H1 (cell line): Measurements from ENCODE around the gene BEAN1. TPM values are rescaled to one million over a fixed set of nuclear protein-coding genes. Genes with fewer than 3 reads are reported as not detected.
A peak's percentile ranks its signal among the peaks of the same experiment; 100 is the strongest.

Source experiments
- CTCF ChIA-PET: fragments of 300-600 bp; sonication (Branson Sonifier 250); formaldehyde crosslinking; loops from one replicate; lab custom pipeline; 2021; ENCODE audit not compliant: partially characterized antibody; lab: Charles Lee
- POLR2A ChIA-PET: fragments of 300-600 bp; sonication (Branson Sonifier 250); formaldehyde crosslinking; loops from one replicate; lab custom pipeline; 2021; ENCODE audit warnings: inconsistent platforms; ENCODE audit not compliant: partially characterized antibody; lab: Charles Lee
- DNase-seq, 2 experiments: peaks; one replicate each; pipeline versions ENCODE4 v3.0.0 to v3.0.0-alpha.2; 2010 to 2022; ENCODE audit warnings: low spot score in 2 of 2, low read depth in 1 of 2, mixed read lengths in 1 of 2
- FAIRE-seq: peaks from 2 replicates; lab custom pipeline; 2011; peaks lifted over from hg19 to GRCh38; lab: Jason Lieb, UNC
- H2AFZ ChIP-seq: 2 replicates; pipeline ENCODE4 v1.8.1; 2012; ENCODE audit warnings: low read length, inconsistent platforms
- H2AK5ac ChIP-seq: 2 replicates; pipeline ENCODE4 v1.6.1; 2013; ENCODE audit warnings: low read depth, low read length
- H2BK120ac ChIP-seq: replicated peaks from 2 replicates; pipeline ENCODE3; 2013; ENCODE audit warnings: low read depth, low read length, inconsistent platforms
- H2BK12ac ChIP-seq: 2 replicates; pipeline ENCODE4 v1.6.1; 2013; ENCODE audit warnings: low read depth, low read length
- H2BK15ac ChIP-seq: 2 replicates; pipeline ENCODE4 v1.6.1; 2013; ENCODE audit warnings: low read length
- H2BK20ac ChIP-seq: 2 replicates; pipeline ENCODE4 v1.6.1; 2013; ENCODE audit warnings: low read length
- H2BK5ac ChIP-seq: 2 replicates; pipeline ENCODE4 v1.6.1; 2013; ENCODE audit warnings: low read depth, low read length
- H3K14ac ChIP-seq: 2 replicates; pipeline ENCODE4 v1.6.1; 2013; ENCODE audit warnings: inconsistent platforms; ENCODE audit not compliant: insufficient read length
- H3K18ac ChIP-seq: 2 replicates; pipeline ENCODE4 v1.6.1; 2013; ENCODE audit warnings: low read length; ENCODE audit errors: extremely low read depth
- H3K23ac ChIP-seq: 2 replicates; pipeline ENCODE4 v1.6.1; 2013; ENCODE audit warnings: inconsistent platforms; ENCODE audit not compliant: insufficient read length
- H3K23me2 ChIP-seq: 2 replicates; pipeline ENCODE4 v1.6.1; 2013; ENCODE audit warnings: low read depth, low read length
- H3K27ac ChIP-seq: 2 replicates; pipeline ENCODE4 v1.6.1; 2011; ENCODE audit warnings: low read depth, low read length, inconsistent platforms
- H3K27me3 ChIP-seq, 4 experiments: replicated peaks in 1 of 4; 1 replicate in 1 of 4; 2 replicates in 3 of 4; pipeline versions ENCODE4 v1.6.1 to v1.8.1; 2011 to 2013; ENCODE audit warnings: low read length in 3 of 4, mild to moderate bottlenecking in 3 of 4, inconsistent platforms in 2 of 4, mixed read lengths in 2 of 4, moderate library complexity in 1 of 4; ENCODE audit not compliant: control insufficient read depth in 3 of 4, insufficient read depth in 3 of 4; ENCODE audit errors: extremely low read depth in 1 of 4
- H3K36me3 ChIP-seq, 4 experiments: 2 replicates each; pipeline versions ENCODE4 v1.6.1 to v1.8.1; 2011 to 2013; ENCODE audit warnings: mild to moderate bottlenecking in 4 of 4, low read length in 3 of 4, moderate library complexity in 2 of 4, control low read depth in 1 of 4, inconsistent platforms in 1 of 4; ENCODE audit not compliant: insufficient read depth in 4 of 4, control insufficient read depth in 2 of 4
- H3K4ac ChIP-seq: replicated peaks from 2 replicates; pipeline ENCODE3; 2013; ENCODE audit warnings: low read length, low read depth, mixed read lengths, inconsistent platforms; ENCODE audit not compliant: insufficient read length
- H3K4me1 ChIP-seq, 4 experiments: replicated peaks in 1 of 4; 1 replicate in 1 of 4; 2 replicates in 3 of 4; pipeline versions ENCODE4 v1.6.1 to v1.8.1; 2011 to 2013; ENCODE audit warnings: low read length in 3 of 4, inconsistent platforms in 2 of 4, mixed read lengths in 1 of 4; ENCODE audit not compliant: insufficient read depth in 4 of 4, control insufficient read depth in 3 of 4
- H3K4me2 ChIP-seq, 2 experiments: 2 replicates each; pipeline versions ENCODE4 v1.6.1 to v1.8.1; 2011 to 2013; ENCODE audit warnings: low read depth in 2 of 2, low read length in 2 of 2, control low read depth in 1 of 2, inconsistent platforms in 1 of 2, mild to moderate bottlenecking in 1 of 2; ENCODE audit not compliant: insufficient read depth in 1 of 2
- H3K4me3 ChIP-seq, 4 experiments: fragments of 200-600, 300-600 bp in 1 of 4; sonication (generic), shearing (Covaris generic), sonication (Bioruptor Twin) in 1 of 4; 2 replicates each; pipeline versions ENCODE4 v1.5.1 to v1.8.1; 2011 to 2016; ENCODE audit warnings: low read length in 4 of 4, low read depth in 3 of 4, control low read depth in 2 of 4, inconsistent platforms in 2 of 4, mild to moderate bottlenecking in 2 of 4, mixed read lengths in 1 of 4, moderate library complexity in 1 of 4; ENCODE audit not compliant: insufficient read depth in 2 of 4; ENCODE audit errors: extremely low read depth in 1 of 4
- H3K56ac ChIP-seq: replicated peaks from 2 replicates; pipeline ENCODE3; 2013; ENCODE audit warnings: low read depth, mild to moderate bottlenecking, mixed read lengths, low read length, inconsistent platforms; ENCODE audit not compliant: insufficient read length
- H3K79me1 ChIP-seq: 2 replicates; pipeline ENCODE4 v1.6.1; 2013; ENCODE audit warnings: low read depth, low read length, control low read depth
- H3K79me2 ChIP-seq, 2 experiments: 2 replicates each; pipeline versions ENCODE4 v1.6.1 to v1.8.1; 2012 to 2013; ENCODE audit warnings: low read length in 2 of 2, mild to moderate bottlenecking in 2 of 2, inconsistent platforms in 1 of 2; ENCODE audit not compliant: insufficient read depth in 2 of 2, control insufficient read depth in 1 of 2
- H3K9ac ChIP-seq, 4 experiments: replicated peaks in 1 of 4; 1 replicate in 1 of 4; 2 replicates in 3 of 4; pipeline versions ENCODE4 v1.6.1 to v1.8.1; 2011 to 2013; ENCODE audit warnings: low read depth in 3 of 4, low read length in 3 of 4, control low read depth in 2 of 4, mild to moderate bottlenecking in 2 of 4, moderate library complexity in 2 of 4, inconsistent platforms in 1 of 4; ENCODE audit errors: extremely low read depth in 1 of 4
- H3K9me3 ChIP-seq, 2 experiments: 2 replicates each; pipeline versions ENCODE4 v1.6.1 to v1.8.1; 2012 to 2013; ENCODE audit warnings: mild to moderate bottlenecking in 2 of 2, moderate library complexity in 2 of 2, control low read depth in 1 of 2, inconsistent platforms in 1 of 2, low read depth in 1 of 2, low read length in 1 of 2, mixed read lengths in 1 of 2; ENCODE audit not compliant: insufficient read depth in 2 of 2
- H4K20me1 ChIP-seq, 2 experiments: replicated peaks in 1 of 2; 2 replicates each; pipeline versions ENCODE3 to v1.8.1; 2011 to 2013; ENCODE audit warnings: inconsistent platforms in 2 of 2, low read length in 2 of 2, mild to moderate bottlenecking in 1 of 2; ENCODE audit not compliant: insufficient read depth in 2 of 2, control insufficient read depth in 1 of 2
- H4K5ac ChIP-seq: 2 replicates; pipeline ENCODE4 v1.6.1; 2013; ENCODE audit warnings: low read length, low read depth, mixed read lengths, inconsistent platforms; ENCODE audit not compliant: insufficient read length
- H4K8ac ChIP-seq: 2 replicates; pipeline ENCODE4 v1.8.0; 2013; ENCODE audit warnings: mild to moderate bottlenecking, moderate library complexity, low read length, inconsistent platforms; ENCODE audit not compliant: insufficient read depth; ENCODE audit errors: extremely low read depth
- H4K91ac ChIP-seq: replicated peaks from 2 replicates; pipeline ENCODE3; 2013; ENCODE audit warnings: low read length, mixed read lengths, inconsistent platforms; ENCODE audit not compliant: insufficient read length
- CTCF ChIP-seq, 3 experiments: IDR thresholded peaks; 1 replicate in 2 of 3; 2 replicates in 1 of 3; pipeline versions ENCODE4 v1.5.1 to v1.6.1; 2011; ENCODE audit warnings: low read length in 3 of 3, mild to moderate bottlenecking in 3 of 3, inconsistent platforms in 2 of 3, low read depth in 1 of 3, moderate library complexity in 1 of 3; ENCODE audit not compliant: insufficient read depth in 1 of 3; ENCODE audit errors: control extremely low read depth in 1 of 3
- MAFK ChIP-seq: IDR thresholded peaks from 2 replicates; pipeline ENCODE4 v1.6.1; 2012; ENCODE audit warnings: low read depth, mild to moderate bottlenecking, improper control_type of control experiment, low read length
- WGBS, 2 experiments: shearing (Covaris generic) in 1 of 2; methylation state at CpG; one replicate each; pipeline versions ENCODE4 v1.1.6 to v1.1.7; 2013 to 2015; ENCODE audit warnings: low lambda C conversion rate in 2 of 2, mixed read lengths in 2 of 2, inconsistent platforms in 1 of 2, low coverage in 1 of 2, missing lambda C conversion rate in 1 of 2; ENCODE audit not compliant: insufficient replicate concordance in 2 of 2, insufficient coverage in 1 of 2, insufficient read length in 1 of 2; ENCODE audit errors: extremely low coverage in 1 of 2, missing lambda C conversion rate in 1 of 2; 5-methylcytosine and 5-hydroxymethylcytosine counted together
- polyA plus RNA-seq, 7 experiments: library from polyadenylated mRNA; depleted of rRNA in 3 of 7; stranded (reverse) in 5 of 7; unstranded in 2 of 7; fragments of >200 nt in 5 of 7; fragments of 200-250 nt in 2 of 7; gene quantifications; 1 replicate in 5 of 7; 2 replicates in 1 of 7; 4 replicates in 1 of 7; pipeline versions ENCODE4 v1.2.1 to v1.2.3, GENCODE V29; 2011 to 2013; ENCODE audit warnings: missing spikeins in 2 of 7, mixed read lengths in 2 of 7
- total RNA-seq: library from RNA; stranded (reverse); fragmentation: NEBNext Ultra II Directional; extraction: Animal tissue kit (Norgen Biotek cat#: 25700); gene quantifications from 2 replicates; pipeline ENCODE4 v1.2.1, GENCODE V29; 2021

BEAN1 gene
- total and polyA plus RNA-seq, 2 of the 8 experiments (the other 6 are each of a cell fraction or from before 2014, with no cell fraction given): 0.08 TPM; not detected in 1

GRCh38 chr16:66473654-66474519, 46.8 kb downstream of the BEAN1 start:
- Histone ChIP-seq H3K23ac (no peak overlapping the region), H3K4ac (no peak overlapping the region), H3K36me3 (no peaks in the 10 kb centered on the region), H4K8ac (no peak overlapping the region), H2BK12ac (no peak overlapping the region), H4K20me1 (no peaks in the 10 kb centered on the region), H3K14ac (no peak overlapping the region), H3K79me2 (no peaks in the 10 kb centered on the region), H4K91ac (no peak overlapping the region), H2BK20ac (no peak overlapping the region), H3K4me1 (peaks cover 0 to 6% (median 2%) of the 10 kb centered on the region in 4 experiments; a peak in 3 of 7 replicates), H3K56ac (no peak overlapping the region), H3K79me1 (no peaks in the 10 kb centered on the region), H3K27ac (no peak overlapping the region), H3K9ac (no peak overlapping the region), H3K9me3 (no peaks in the 10 kb centered on the region), H3K23me2 (peaks cover 3% of the 10 kb centered on the region; the same call in 1 of the 2 replicates), H2AFZ (no peak overlapping the region), H4K5ac (no peak overlapping the region), H3K4me2 (no peak overlapping the region), H3K4me3 (no peak overlapping the region), H3K27me3 (peaks cover 0 to 3% (median 0%) of the 10 kb centered on the region in 4 experiments; a peak in 1 of 7 replicates), H2AK5ac (no peak overlapping the region), H2BK5ac (no peak overlapping the region), H2BK120ac (no peak overlapping the region), H2BK15ac (0 out of 2 replicates have a peak overlapping the region, but pooled peaks have one; percentile 46), H3K18ac (no peak overlapping the region; the same call in 1 of the 2 replicates)
- 78% methylated on average over 4 of the region's 4 CpGs; no CpG with 5 or more reads in 1 of the 2 experiments for WGBS, 2 experiments
- FAIRE-seq (no peak), DNase-seq (peak in 1 of 2 experiments; percentile 33)
- TF ChIP-seq CTCF (IDR thresholded peaks at IDR 0.05; ENCODE audit: control extremely low read depth in 1 of 3, insufficient read depth in 1 of 3, low read depth in 1 of 3, low read length in 3 of 3) (peak in 1 of 3 experiments; percentile 17; a peak in 1 of 4 replicates), MAFK (no peak)
- ChIA-PET POLR2A (no interaction called here), CTCF (interaction anchor here (0.6 to 15.3 kb wide), 14 partner anchors 11 to 147 kb away, joined by 3 to 226 read pairs (median 7); partner anchors contain the start of gene CDH5)
